ENCODE data around the gene RAB23.
"Not testable (repeated sequence)": the region's sequence is repeated elsewhere in the genome, so short reads cannot be mapped to it uniquely, and the experiment has no call there.

The RAB23 gene

GRCh38 chr6:57246307-57246706 is 24.2 kb upstream of the RAB23 start:
- no peak for DNase-seq (ENCODE audit: low read depth in 2 of 2)
- TF ChIP-seq CTCF (IDR thresholded peaks at IDR 0.05; ENCODE audit: low read depth, low read length) = no peak
- H3K4me3 ChIP-seq (replicated peaks in 1 of 2; ENCODE audit: low read depth in 2 of 2, low read length in 2 of 2) = no peak overlapping the region

GRCh38 chr6:57243954-57244353 is 21.8 kb upstream of the RAB23 start:
- TF ChIP-seq CTCF (IDR thresholded peaks at IDR 0.05; ENCODE audit: low read depth, low read length) = no peak
- no peak overlapping the region for H3K4me3 ChIP-seq (replicated peaks in 1 of 2; ENCODE audit: low read depth in 2 of 2, low read length in 2 of 2)
- no peak for DNase-seq (ENCODE audit: low read depth in 2 of 2)

DNA sequence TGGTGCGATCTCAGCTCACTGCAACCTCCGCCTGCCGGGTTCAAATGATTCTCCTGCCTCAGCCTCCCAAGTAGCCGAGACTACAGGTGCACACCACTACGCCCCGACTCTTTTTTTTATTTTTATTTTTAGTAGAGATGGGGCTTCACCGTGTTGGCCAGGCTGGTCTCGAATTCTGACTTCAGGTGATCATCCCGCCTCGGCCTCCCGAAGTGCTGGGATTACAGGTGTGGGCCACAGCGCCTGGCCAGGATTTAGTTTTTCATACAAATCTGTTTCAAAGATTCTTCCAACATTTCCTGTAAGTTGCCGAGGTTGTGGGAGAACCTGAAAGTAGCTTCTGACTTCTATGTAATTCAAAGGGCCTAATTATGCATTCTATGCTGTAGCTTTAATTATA is 21.4 kb upstream of the RAB23 start:
- DNase-seq (ENCODE audit: low read depth in 2 of 2); H3K4me3 ChIP-seq (replicated peaks in 1 of 2; ENCODE audit: low read depth in 2 of 2, low read length in 2 of 2): not testable (repeated sequence)

DNA sequence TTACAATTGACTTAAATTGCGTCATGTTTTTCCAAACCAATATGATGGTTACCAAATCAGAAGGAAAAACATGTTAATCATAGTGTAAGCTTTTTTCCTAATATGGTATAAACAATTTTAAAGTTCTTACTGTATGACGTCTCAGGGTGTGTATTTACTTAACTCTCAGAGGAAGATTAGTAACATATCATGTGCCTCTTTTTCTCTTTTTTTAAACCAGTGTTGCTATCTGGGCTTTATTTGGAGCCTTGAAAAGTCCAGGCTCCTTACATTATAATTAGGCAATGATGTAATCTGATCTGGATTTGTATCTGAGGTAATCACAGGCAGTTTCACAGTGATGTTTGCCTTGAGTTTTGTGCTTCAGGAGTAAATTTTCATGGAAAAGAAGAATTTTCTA is 20.4 kb upstream of the RAB23 start:
- DNase-seq (ENCODE audit: low read depth in 2 of 2) = peak; percentile 89 to 97
- TF ChIP-seq CTCF (IDR thresholded peaks at IDR 0.05; ENCODE audit: low read depth, low read length) = no peak
- H3K4me3 ChIP-seq (replicated peaks in 1 of 2; ENCODE audit: low read depth in 2 of 2, low read length in 2 of 2) = no peak overlapping the region

- DNase-seq (ENCODE audit: low read depth in 2 of 2) = no peak
- no peak for TF ChIP-seq CTCF (IDR thresholded peaks at IDR 0.05; ENCODE audit: low read depth, low read length)
- no peak overlapping the region for H3K4me3 ChIP-seq (replicated peaks in 1 of 2; ENCODE audit: low read depth in 2 of 2, low read length in 2 of 2)
Measured at GRCh38 chr6:57226221-57226620, 4.1 kb upstream of the RAB23 start.

- no peak overlapping the region for H3K4me3 ChIP-seq (replicated peaks in 1 of 2; ENCODE audit: low read depth in 2 of 2, low read length in 2 of 2)
- TF ChIP-seq CTCF (IDR thresholded peaks at IDR 0.05; ENCODE audit: low read depth, low read length) = no peak
- DNase-seq (ENCODE audit: low read depth in 2 of 2) = peak; percentile 58 to 68
Measured at GRCh38 chr6:57224769-57225515, 2.8 kb upstream of the RAB23 start.

- peak overlapping the region; percentile 86 to 98 for H3K4me3 ChIP-seq (replicated peaks in 1 of 2; ENCODE audit: low read depth in 2 of 2, low read length in 2 of 2)
- no peak for TF ChIP-seq CTCF (IDR thresholded peaks at IDR 0.05; ENCODE audit: low read depth, low read length)
- no peak for DNase-seq (ENCODE audit: low read depth in 2 of 2)
Measured at GRCh38 chr6:57222743-57223077, 603 bp upstream of the RAB23 start.
